ENCODE measurements around the gene CKAP4.

GRCh38 chr12:106193394-106194215 is 54.2 kb downstream of the CKAP4 start:
- no peak for TF ChIP-seq CTCF (IDR thresholded peaks at IDR 0.05; ENCODE audit: poor library complexity)
- TF ChIP-seq EZH2 (IDR thresholded peaks at IDR 0.05; ENCODE audit: borderline replicate concordance), result no peak

All from hepatocyte (in vitro differentiated cells).